Measurements from ENCODE around the gene AFAP1L2.

GRCh38 chr10:114328874-114329273 is 75.4 kb downstream of the AFAP1L2 start:
- TF ChIP-seq, protein P1, sequence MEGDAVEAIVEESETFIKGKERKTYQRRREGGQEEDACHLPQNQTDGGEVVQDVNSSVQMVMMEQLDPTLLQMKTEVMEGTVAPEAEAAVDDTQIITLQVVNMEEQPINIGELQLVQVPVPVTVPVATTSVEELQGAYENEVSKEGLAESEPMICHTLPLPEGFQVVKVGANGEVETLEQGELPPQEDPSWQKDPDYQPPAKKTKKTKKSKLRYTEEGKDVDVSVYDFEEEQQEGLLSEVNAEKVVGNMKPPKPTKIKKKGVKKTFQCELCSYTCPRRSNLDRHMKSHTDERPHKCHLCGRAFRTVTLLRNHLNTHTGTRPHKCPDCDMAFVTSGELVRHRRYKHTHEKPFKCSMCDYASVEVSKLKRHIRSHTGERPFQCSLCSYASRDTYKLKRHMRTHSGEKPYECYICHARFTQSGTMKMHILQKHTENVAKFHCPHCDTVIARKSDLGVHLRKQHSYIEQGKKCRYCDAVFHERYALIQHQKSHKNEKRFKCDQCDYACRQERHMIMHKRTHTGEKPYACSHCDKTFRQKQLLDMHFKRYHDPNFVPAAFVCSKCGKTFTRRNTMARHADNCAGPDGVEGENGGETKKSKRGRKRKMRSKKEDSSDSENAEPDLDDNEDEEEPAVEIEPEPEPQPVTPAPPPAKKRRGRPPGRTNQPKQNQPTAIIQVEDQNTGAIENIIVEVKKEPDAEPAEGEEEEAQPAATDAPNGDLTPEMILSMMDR (IDR thresholded peaks at IDR 0.05): no peak
- no peak for TF ChIP-seq POLR2A (IDR thresholded peaks at IDR 0.05)

Data from body of pancreas (tissue), 4 donors.